Karpas-422 (cell line): ENCODE results near the gene MED13L. TPM values are rescaled to one million over a fixed set of nuclear protein-coding genes. Genes with fewer than 3 reads are reported as not detected.

ENCODE experiments used
- DNase-seq: peaks from one replicate; pipeline ENCODE4 v3.0.0-alpha.2; 2015
- H2AFZ ChIP-seq: fragments of 200-600 bp; sonication (generic); 2 replicates; pipeline ENCODE4 v1.6.1; 2014; ENCODE audit warnings: antibody characterized with exemption, low read length, mixed read lengths
- H3K27ac ChIP-seq: fragments of 200-600 bp; sonication (generic); 2 replicates; pipeline ENCODE4 v1.5.1; 2014; ENCODE audit warnings: mild to moderate bottlenecking, low read length, moderate library complexity
- H3K27me3 ChIP-seq: fragments of 200-600 bp; sonication (generic); 2 replicates; pipeline ENCODE4 v1.6.1; 2014; ENCODE audit warnings: low read length, mixed read lengths
- H3K36me3 ChIP-seq: fragments of 200-600 bp; sonication (generic); 2 replicates; pipeline ENCODE4 v1.6.1; 2014; ENCODE audit warnings: low read length, mixed read lengths; ENCODE audit not compliant: insufficient read depth
- H3K4me1 ChIP-seq: fragments of 200-600 bp; sonication (generic); 2 replicates; pipeline ENCODE4 v1.6.1; 2014; ENCODE audit warnings: mild to moderate bottlenecking, low read length, mixed read lengths
- H3K4me2 ChIP-seq: fragments of 200-600 bp; sonication (generic); 2 replicates; pipeline ENCODE4 v1.6.1; 2014; ENCODE audit warnings: low read length, low read depth, mild to moderate bottlenecking; ENCODE audit not compliant: poor library complexity, severe bottlenecking
- H3K4me3 ChIP-seq: fragments of 200-600 bp; sonication (generic); 2 replicates; pipeline ENCODE4 v1.5.1; 2014; ENCODE audit warnings: mild to moderate bottlenecking, antibody characterized with exemption, low read length, mixed read lengths
- H3K79me2 ChIP-seq: fragments of 200-600 bp; sonication (generic); 2 replicates; pipeline ENCODE4 v1.6.1; 2014; ENCODE audit warnings: mild to moderate bottlenecking, low read length, mixed read lengths
- H3K9ac ChIP-seq: fragments of 200-600 bp; sonication (generic); 2 replicates; pipeline ENCODE4 v1.6.0; 2014; ENCODE audit warnings: low read length
- H3K9me2 ChIP-seq: fragments of 200-600 bp; sonication (generic), shearing (Covaris generic); replicated peaks from 2 replicates; pipeline ENCODE4 v1.6.0; 2014; ENCODE audit warnings: mild to moderate bottlenecking, low read length, moderate library complexity; ENCODE audit not compliant: insufficient read depth
- H3K9me3 ChIP-seq: fragments of 300-700, 200-600 bp; sonication (generic); 2 replicates; pipeline ENCODE4 v1.6.1; 2014; ENCODE audit warnings: low read length, mixed read lengths
- H4K20me1 ChIP-seq: fragments of 200-600 bp; sonication (generic); 2 replicates; pipeline ENCODE4 v1.6.1; 2014; ENCODE audit warnings: mild to moderate bottlenecking, antibody characterized with exemption, low read length, low read depth; ENCODE audit not compliant: insufficient read depth
- total RNA-seq: library from RNA; depleted of rRNA; stranded (reverse); fragments of >200 nt; shearing (Covaris generic); gene quantifications from 2 replicates; pipeline ENCODE4 v1.2.3, GENCODE V29; 2014; ENCODE audit warnings: low replicate concordance; rRNA removed

The MED13L gene
- 18.8 and 37.5 TPM in 2 replicates for total RNA-seq

- peak within 1 kb of the TSS; percentile 74 for H3K9ac ChIP-seq
- H3K9me2 ChIP-seq = no peaks in the 10 kb centered on the region
- peaks cover 4% of the 10 kb centered on the region; the same call in 1 of the 2 replicates for H3K79me2 ChIP-seq
- peak within 1 kb of the TSS; percentile 85 for H3K4me3 ChIP-seq
- H3K4me1 ChIP-seq = peaks cover 15% of the 10 kb centered on the region
- H3K4me2 ChIP-seq = peak within 1 kb of the TSS; percentile 97
- peak; percentile 94 for DNase-seq
- H4K20me1 ChIP-seq = peaks cover 35% of the 10 kb centered on the region
- H3K36me3 ChIP-seq = no peaks in the 10 kb centered on the region
- H3K9me3 ChIP-seq = no peaks in the 10 kb centered on the region
- no peak within 1 kb of the TSS for H3K27ac ChIP-seq
- H3K27me3 ChIP-seq = no peaks in the 10 kb centered on the region; the same call in 1 of the 2 replicates
- no peak within 1 kb of the TSS for H2AFZ ChIP-seq
Measured at GRCh38 chr12:116277467-116278278, at the start of gene MED13L. Gene MED13L, minus strand, starts transcription at chr12:116277693. Its CDS starts 562 bp downstream, at chr12:116277131.

GRCh38 chr12:116325336-116325664 lies 47.8 kb upstream of the MED13L start:
- H3K4me3 ChIP-seq = no peak overlapping the region
- no peak overlapping the region for H2AFZ ChIP-seq

GRCh38 chr12:116324654-116325335 lies 47.3 kb upstream of the MED13L start:
- Histone ChIP-seq H2AFZ (no peak overlapping the region), H3K36me3 (no peaks in the 10 kb centered on the region), H3K9me3 (no peaks in the 10 kb centered on the region), H3K9me2 (no peaks in the 10 kb centered on the region), H3K27ac (no peak overlapping the region), H3K4me2 (no peak overlapping the region), H3K4me3 (no peak overlapping the region), H3K9ac (no peak overlapping the region), H3K4me1 (no peaks in the 10 kb centered on the region), H3K79me2 (no peaks in the 10 kb centered on the region), H4K20me1 (no peaks in the 10 kb centered on the region), H3K27me3 (no peaks in the 10 kb centered on the region)
- no peak for DNase-seq

More at GRCh38 chr12:116325336-116325664, 47.8 kb upstream of the MED13L start:
- H3K9me2 ChIP-seq = no peaks in the 10 kb centered on the region
- H3K4me1 ChIP-seq = no peaks in the 10 kb centered on the region
- H3K36me3 ChIP-seq = no peaks in the 10 kb centered on the region
- H3K27me3 ChIP-seq = no peaks in the 10 kb centered on the region
- no peak for DNase-seq
- H3K4me2 ChIP-seq = no peak overlapping the region
- H4K20me1 ChIP-seq = no peaks in the 10 kb centered on the region
- no peak overlapping the region for H3K9ac ChIP-seq
- H3K79me2 ChIP-seq = no peaks in the 10 kb centered on the region
- H3K9me3 ChIP-seq = no peaks in the 10 kb centered on the region
- H3K27ac ChIP-seq = no peak overlapping the region

- Histone ChIP-seq H2AFZ (no peak overlapping the region), H3K4me2 (no peak overlapping the region), H3K9me3 (no peaks in the 10 kb centered on the region), H3K9ac (no peak overlapping the region), H3K27ac (no peak overlapping the region), H4K20me1 (no peaks in the 10 kb centered on the region), H3K79me2 (no peaks in the 10 kb centered on the region), H3K4me3 (no peak overlapping the region), H3K9me2 (no peaks in the 10 kb centered on the region), H3K36me3 (no peaks in the 10 kb centered on the region), H3K4me1 (no peaks in the 10 kb centered on the region), H3K27me3 (no peaks in the 10 kb centered on the region)
- no peak for DNase-seq
Measured at GRCh38 chr12:116323406-116324386, 46.2 kb upstream of the MED13L start.

GRCh38 chr12:116321913-116322312 lies 44.4 kb upstream of the MED13L start:
- H3K9me2 ChIP-seq = no peaks in the 10 kb centered on the region
- no peaks in the 10 kb centered on the region for H3K79me2 ChIP-seq
- H3K4me3 ChIP-seq = no peak overlapping the region
- H3K9ac ChIP-seq = no peak overlapping the region
- no peaks in the 10 kb centered on the region for H3K9me3 ChIP-seq
- no peaks in the 10 kb centered on the region for H3K36me3 ChIP-seq
- no peaks in the 10 kb centered on the region for H3K27me3 ChIP-seq
- H4K20me1 ChIP-seq = no peaks in the 10 kb centered on the region
- H2AFZ ChIP-seq = no peak overlapping the region
- H3K4me1 ChIP-seq = no peaks in the 10 kb centered on the region
- no peak for DNase-seq
- no peak overlapping the region for H3K27ac ChIP-seq
- H3K4me2 ChIP-seq = no peak overlapping the region

GRCh38 chr12:116320791-116321217 lies 43.3 kb upstream of the MED13L start:
- Histone ChIP-seq H3K9ac (no peak overlapping the region), H3K4me2 (no peak overlapping the region), H2AFZ (no peak overlapping the region), H3K9me2 (no peaks in the 10 kb centered on the region), H3K9me3 (no peaks in the 10 kb centered on the region), H3K4me3 (no peak overlapping the region), H3K27ac (no peak overlapping the region), H3K36me3 (no peaks in the 10 kb centered on the region), H4K20me1 (no peaks in the 10 kb centered on the region), H3K27me3 (no peaks in the 10 kb centered on the region), H3K79me2 (no peaks in the 10 kb centered on the region), H3K4me1 (no peaks in the 10 kb centered on the region)
- no peak for DNase-seq

- Histone ChIP-seq H3K79me2 (no peaks in the 10 kb centered on the region), H3K4me3 (no peak overlapping the region), H3K27me3 (no peaks in the 10 kb centered on the region), H3K36me3 (no peaks in the 10 kb centered on the region), H3K9me2 (no peaks in the 10 kb centered on the region), H3K4me1 (no peaks in the 10 kb centered on the region), H3K27ac (no peak overlapping the region), H4K20me1 (no peaks in the 10 kb centered on the region), H2AFZ (no peak overlapping the region), H3K9me3 (no peaks in the 10 kb centered on the region), H3K4me2 (no peak overlapping the region), H3K9ac (no peak overlapping the region)
- no peak for DNase-seq
Measured at GRCh38 chr12:116319898-116320621, 42.6 kb upstream of the MED13L start.
